Ovary (tissue), 3 donors: Measurements from ENCODE around the gene KAT5.

Experiments used
- CTCF ChIP-seq, 3 donors: fragments of 450-650 bp in 2 of 3; fragments of 200-600 bp in 1 of 3; IDR thresholded peaks; one replicate each; pipeline versions ENCODE4 v1.5.1 to v1.8.0; 2016 to 2022; ENCODE audit warnings: antibody characterized with exemption in 3 of 3, mild to moderate bottlenecking in 1 of 3
- EP300 ChIP-seq: sonication (generic); formaldehyde crosslinking; IDR thresholded peaks from one replicate; pipeline ENCODE4 v1.6.1; 2017; ENCODE audit warnings: antibody characterized with exemption
- POLR2A ChIP-seq: fragments of 450-650 bp; IDR thresholded peaks from one replicate; pipeline ENCODE4 v1.6.1; 2017; ENCODE audit warnings: antibody characterized with exemption, mild to moderate bottlenecking, moderate library complexity
- donor health status: DM: no; HTN: no; CAD: no.

DNA sequence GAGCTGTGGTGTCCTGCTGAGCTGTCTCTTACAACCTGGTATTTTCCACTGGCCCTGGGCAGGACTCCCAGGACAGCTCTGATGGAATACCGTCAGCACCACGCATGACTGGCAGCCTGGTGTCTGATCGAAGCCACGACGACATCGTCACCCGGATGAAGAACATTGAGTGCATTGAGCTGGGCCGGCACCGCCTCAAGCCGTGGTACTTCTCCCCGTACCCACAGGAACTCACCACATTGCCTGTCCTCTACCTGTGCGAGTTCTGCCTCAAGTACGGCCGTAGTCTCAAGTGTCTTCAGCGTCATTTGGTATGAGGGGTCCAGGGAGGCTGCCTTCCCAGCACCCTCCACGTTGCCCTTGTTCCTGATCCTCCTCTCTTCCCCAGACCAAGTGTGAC is 2.4 kb downstream of the KAT5 start:
- no peak for TF ChIP-seq CTCF (IDR thresholded peaks at IDR 0.05)
- no peak for TF ChIP-seq POLR2A
- no peak for TF ChIP-seq EP300
